Measurements from ENCODE around the gene SCP2D1.
"Not testable (repeated sequence)": the region's sequence is repeated elsewhere in the genome, so short reads cannot be mapped to it uniquely, and the experiment has no call there.

Gene SCP2D1

DNA sequence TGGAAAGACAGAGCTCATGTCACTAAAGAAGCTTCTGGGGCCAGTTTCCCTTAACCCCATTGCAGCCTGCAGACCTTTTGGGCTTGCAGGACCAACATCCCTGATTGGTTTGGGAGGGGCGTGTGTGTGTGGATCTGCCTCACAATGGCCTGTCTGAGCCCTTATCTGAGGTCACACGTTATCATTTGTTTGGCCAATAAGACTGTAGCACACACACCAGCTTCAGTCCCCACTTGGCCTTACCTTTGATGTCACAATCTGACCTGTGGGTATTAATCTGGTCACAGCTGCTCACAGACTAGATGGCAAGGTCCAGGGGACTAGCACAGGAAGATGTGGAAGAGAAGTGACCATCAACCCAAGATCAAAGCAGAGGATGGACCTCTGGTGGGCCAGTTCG, at the start of gene SCP2D1:
SCP2D1 (plus strand) TSS at position 301 of the 400 bp plus-strand sequence; CDS start at position 334, 33 bp downstream.
- H3K4me3 Mint-ChIP-seq: no peak within 1 kb of the TSS
- ATAC-seq (replicated peaks) (no peak), DNase-seq (no peak)
- no peaks in the 10 kb centered on the region for H3K9me3 Mint-ChIP-seq
- peaks cover 0 to 2% of the 10 kb centered on the region in 2 donors for H3K4me1 Mint-ChIP-seq
- no peak within 1 kb of the TSS for H3K27ac Mint-ChIP-seq
- peaks cover 7 to 16% of the 10 kb centered on the region in 2 donors for H3K27me3 Mint-ChIP-seq
- H3K36me3 Mint-ChIP-seq: no peaks in the 10 kb centered on the region

DNA sequence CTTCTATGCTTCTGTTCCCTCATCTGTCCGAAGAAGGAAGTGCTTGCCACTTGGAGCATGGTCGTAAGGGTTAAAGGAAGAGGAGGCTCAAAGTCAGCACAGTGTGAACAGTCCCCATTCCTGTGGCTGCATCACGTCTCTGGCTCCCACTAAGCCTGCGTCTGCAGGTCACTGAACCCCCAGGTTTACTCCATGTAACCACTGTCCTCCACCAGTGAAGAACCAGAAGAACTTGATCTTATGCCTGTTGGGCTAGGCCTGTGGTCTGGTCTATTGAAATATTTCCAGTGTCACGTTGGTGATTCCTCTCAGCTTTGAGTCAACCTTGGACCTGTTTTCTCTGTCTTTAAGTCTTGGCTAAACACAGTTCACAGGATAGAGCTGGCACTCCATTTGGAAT, 45.9 kb upstream of the SCP2D1 start:
- peaks cover 0 to 2% of the 10 kb centered on the region in 2 donors for H3K4me1 Mint-ChIP-seq
- peaks cover 11 to 20% of the 10 kb centered on the region in 2 donors for H3K27me3 Mint-ChIP-seq
- DNase-seq: no peak
- no peak overlapping the region for H3K4me3 Mint-ChIP-seq
- H3K27ac Mint-ChIP-seq: no peak overlapping the region
- H3K9me3 Mint-ChIP-seq: no peaks in the 10 kb centered on the region
- no peak for ATAC-seq (replicated peaks)
- peaks cover 11 to 17% of the 10 kb centered on the region in 2 donors for H3K36me3 Mint-ChIP-seq

DNA sequence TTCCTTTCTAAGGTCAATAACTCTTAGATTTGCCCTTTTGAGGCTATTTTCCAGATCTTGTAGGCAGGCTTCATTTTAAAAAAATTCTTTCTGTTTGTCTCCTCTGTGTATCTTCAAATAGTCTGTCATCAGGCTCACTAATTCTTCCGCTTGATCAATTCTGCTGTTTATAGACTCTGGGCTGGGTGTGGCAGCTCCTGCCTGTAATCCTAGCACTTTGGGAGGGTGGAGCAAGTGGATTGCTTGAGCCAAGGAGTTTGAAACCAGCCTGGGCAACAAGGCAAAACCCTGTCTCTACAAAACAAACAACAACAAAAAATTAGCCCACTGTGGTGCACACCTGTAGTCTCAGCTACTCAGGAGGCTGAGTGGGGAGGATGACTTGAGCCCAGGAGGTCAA, 40.0 kb upstream of the SCP2D1 start:
- Mint-ChIP-seq H3K4me1 (peaks cover 0 to 4% of the 10 kb centered on the region in 2 donors), H3K27me3 (peaks cover 30 to 42% of the 10 kb centered on the region in 2 donors), H3K4me3 (no peak overlapping the region), H3K9me3 (no peaks in the 10 kb centered on the region), H3K27ac (no peak overlapping the region), H3K36me3 (no peaks in the 10 kb centered on the region)
- DNase-seq (no peak), ATAC-seq (replicated peaks) (no peak)

DNA sequence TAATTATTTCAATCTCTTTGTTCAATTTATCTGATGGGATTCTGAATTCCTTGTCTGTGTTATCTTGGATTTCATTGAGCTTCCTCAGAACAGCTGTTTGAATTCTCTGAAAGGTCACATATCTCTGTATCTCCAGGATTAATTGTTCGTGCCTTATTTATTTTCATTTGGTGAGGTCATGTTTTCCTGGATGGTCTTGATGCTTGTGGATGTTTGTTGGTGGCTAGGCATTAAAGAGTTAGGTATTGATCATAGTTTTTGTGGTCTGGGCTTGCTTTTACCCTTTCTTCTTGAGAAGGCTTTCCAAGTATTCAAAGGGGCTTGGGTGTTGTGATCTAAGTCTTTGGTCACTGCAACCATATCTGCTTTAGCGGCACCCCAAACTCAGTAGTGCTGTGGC, 39.4 kb upstream of the SCP2D1 start:
- peaks cover 0 to 4% of the 10 kb centered on the region in 2 donors for H3K4me1 Mint-ChIP-seq
- H3K9me3 Mint-ChIP-seq: no peaks in the 10 kb centered on the region
- H3K27ac Mint-ChIP-seq: no peak overlapping the region
- H3K4me3 Mint-ChIP-seq: no peak overlapping the region
- H3K36me3 Mint-ChIP-seq: no peaks in the 10 kb centered on the region
- DNase-seq: no peak
- peaks cover 30 to 42% of the 10 kb centered on the region in 2 donors for H3K27me3 Mint-ChIP-seq
- ATAC-seq (replicated peaks): no peak

DNA sequence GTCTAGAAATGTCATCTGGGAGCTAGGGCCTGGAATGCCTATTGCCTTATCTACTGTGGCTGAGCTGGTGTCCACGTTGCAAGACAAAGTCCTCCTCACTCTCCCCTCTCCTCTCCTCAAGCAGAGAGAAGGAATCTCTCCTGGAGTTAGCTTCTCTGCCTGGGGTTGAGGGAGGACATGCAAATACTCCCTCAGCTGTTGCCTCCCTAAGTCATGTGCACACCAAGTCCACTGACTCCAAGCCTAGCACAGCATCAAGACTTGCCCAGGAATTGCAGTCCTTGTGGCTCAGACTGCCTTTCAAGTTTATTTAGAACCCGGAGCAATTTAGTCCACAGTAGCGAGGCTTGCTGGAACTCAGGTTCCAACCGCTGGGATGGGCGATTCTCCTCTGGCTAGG, 38.0 kb upstream of the SCP2D1 start:
- DNase-seq (no peak), ATAC-seq (replicated peaks) (no peak)
- Mint-ChIP-seq H3K9me3 (no peaks in the 10 kb centered on the region), H3K27me3 (peaks cover 32 to 42% of the 10 kb centered on the region in 2 donors), H3K4me3 (no peak overlapping the region), H3K36me3 (no peaks in the 10 kb centered on the region), H3K27ac (no peak overlapping the region), H3K4me1 (peaks cover 0 to 4% of the 10 kb centered on the region in 2 donors)

DNA sequence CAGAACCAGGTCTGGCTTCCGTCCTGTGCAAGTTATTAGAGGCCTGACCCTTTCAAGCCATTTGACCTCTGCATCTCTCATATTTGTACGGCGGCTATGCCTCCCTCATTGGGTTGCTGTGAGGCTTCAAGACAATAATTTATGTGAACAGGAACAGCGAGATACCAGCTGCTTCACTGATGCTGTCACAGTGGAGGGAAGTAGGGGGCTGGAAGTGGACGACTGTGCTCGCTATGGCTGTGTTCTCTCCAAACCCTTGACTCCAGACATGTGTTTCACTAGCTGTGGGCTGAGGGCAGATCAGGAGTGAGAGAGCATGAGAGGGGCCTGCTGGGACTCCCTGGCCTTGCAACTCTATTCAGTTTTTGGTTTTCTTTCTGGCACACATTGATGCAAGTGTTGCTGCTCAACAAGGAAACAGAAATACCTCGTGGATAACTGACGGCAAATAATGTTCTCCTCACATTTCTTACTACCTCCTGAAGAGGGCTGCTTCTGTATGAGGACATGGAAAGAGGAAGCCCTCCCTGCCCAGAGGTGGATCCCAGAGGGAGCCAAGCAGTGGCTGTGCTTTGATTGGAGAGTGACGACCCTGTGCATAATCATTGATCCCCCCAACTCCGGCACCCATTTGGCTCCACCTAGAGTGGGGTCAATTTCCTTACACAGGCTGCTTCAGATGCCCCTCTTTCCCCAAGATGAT, 34.7 kb upstream of the SCP2D1 start:
- H3K36me3 Mint-ChIP-seq: no peaks in the 10 kb centered on the region
- no peak for ATAC-seq (replicated peaks)
- H3K27ac Mint-ChIP-seq: no peak overlapping the region
- H3K27me3 Mint-ChIP-seq: peaks cover 25 to 26% of the 10 kb centered on the region in 2 donors
- no peak for DNase-seq
- no peak overlapping the region for H3K4me3 Mint-ChIP-seq
- H3K9me3 Mint-ChIP-seq: no peaks in the 10 kb centered on the region
- peaks cover 0 to under 1% of the 10 kb centered on the region in 2 donors for H3K4me1 Mint-ChIP-seq

DNA sequence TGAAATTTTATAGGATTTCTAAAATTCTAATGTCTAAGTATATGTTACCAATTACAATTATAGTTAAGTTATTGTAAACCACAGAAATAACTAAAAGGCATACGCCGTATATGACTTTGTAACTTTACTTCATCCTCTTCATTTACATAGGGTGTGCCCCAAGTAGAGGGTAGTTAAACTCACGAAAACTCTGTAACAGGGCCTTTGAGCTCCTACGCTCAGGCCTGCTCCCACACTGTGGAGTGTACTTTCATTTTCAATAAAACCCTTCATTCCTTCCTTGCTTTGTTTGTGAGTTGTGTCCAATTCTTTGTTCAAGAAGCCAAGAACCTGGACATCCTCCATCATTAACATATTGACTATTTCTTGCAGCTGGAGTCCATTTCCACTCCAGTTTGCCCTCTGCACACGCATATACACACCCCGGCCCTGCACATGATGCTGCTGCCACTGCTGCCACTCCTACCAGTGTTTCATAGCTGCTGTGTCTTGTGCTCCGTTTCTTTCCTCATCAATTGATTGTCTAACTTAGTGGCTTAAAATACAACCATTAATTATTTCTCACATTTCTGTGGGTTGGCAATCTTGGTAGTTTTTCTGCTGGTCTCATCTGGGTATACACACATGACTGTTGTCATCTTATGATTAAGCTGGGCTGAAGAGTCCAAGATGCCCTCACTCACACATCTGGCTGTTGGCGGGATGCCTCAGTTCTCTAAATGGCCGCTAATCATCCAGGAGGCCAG, 33.0 kb upstream of the SCP2D1 start:
- H3K4me3 Mint-ChIP-seq: no peak overlapping the region
- H3K9me3 Mint-ChIP-seq: no peaks in the 10 kb centered on the region
- no peaks in the 10 kb centered on the region for H3K4me1 Mint-ChIP-seq
- H3K27me3 Mint-ChIP-seq: peaks cover 19% of the 10 kb centered on the region in 2 donors
- DNase-seq: no peak
- no peaks in the 10 kb centered on the region for H3K36me3 Mint-ChIP-seq
- no peak overlapping the region for H3K27ac Mint-ChIP-seq
- no peak for ATAC-seq (replicated peaks)

DNA sequence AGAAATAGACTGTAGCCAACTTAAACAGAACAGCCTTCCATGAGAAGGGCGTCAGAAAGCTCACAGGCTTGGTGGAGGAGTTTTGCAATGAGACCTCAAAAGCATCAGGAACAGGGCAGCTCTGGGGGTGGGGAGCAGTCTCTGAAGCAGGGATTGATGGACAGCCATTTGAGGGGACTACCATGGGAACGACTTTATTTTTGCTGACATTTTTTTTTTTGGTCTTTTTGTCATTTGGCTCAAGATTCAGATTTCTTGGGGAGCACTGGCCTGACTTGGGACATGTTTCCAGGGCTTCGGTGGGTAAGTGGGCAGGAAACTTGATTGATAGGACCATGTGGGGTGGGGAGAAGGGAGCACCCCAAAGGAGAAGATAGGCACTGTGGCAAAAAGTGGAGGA, 32.1 kb upstream of the SCP2D1 start:
- no peaks in the 10 kb centered on the region for H3K36me3 Mint-ChIP-seq
- H3K4me3 Mint-ChIP-seq: no peak overlapping the region
- H3K27me3 Mint-ChIP-seq: peaks cover 28% of the 10 kb centered on the region in 2 donors
- no peak overlapping the region for H3K27ac Mint-ChIP-seq
- peaks cover 0 to 4% of the 10 kb centered on the region in 2 donors for H3K9me3 Mint-ChIP-seq
- no peaks in the 10 kb centered on the region for H3K4me1 Mint-ChIP-seq
- ATAC-seq (replicated peaks) (no peak), DNase-seq (no peak)

DNA sequence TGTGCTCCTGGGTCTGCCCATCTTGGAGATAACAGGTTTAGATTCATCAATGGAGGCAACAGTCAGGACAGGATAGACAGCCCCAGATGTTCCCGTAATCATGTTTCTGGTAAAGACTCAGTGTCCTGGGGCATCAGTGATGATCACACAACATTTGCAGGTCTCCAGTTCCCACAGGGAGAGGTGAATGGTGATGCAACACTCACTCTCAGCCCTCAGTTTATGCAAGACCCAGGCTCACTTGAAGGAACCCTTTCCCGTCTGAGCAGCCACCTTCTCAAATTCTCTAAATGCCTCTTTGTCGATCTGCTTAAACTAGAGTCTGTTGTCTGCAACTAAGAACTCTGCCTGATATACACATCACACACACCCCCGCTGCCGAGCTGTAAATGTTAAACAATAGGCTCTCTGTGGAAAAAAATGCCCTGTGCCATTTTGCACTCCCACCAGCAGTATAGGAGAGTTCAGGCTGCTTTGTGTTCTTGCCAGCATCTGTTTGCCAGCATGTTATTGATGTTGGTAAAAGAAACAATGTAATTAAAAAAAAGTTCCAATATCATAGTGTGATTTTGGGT, 30.1 kb upstream of the SCP2D1 start:
- Mint-ChIP-seq H3K36me3 (peaks cover 0 to 5% of the 10 kb centered on the region in 2 donors), H3K27ac (no peak overlapping the region), H3K4me1 (no peaks in the 10 kb centered on the region), H3K4me3 (no peak overlapping the region), H3K9me3 (peaks cover 0 to 9% of the 10 kb centered on the region in 2 donors), H3K27me3 (peaks cover 40 to 42% of the 10 kb centered on the region in 2 donors)
- DNase-seq: no peak
- no peak for ATAC-seq (replicated peaks)

DNA sequence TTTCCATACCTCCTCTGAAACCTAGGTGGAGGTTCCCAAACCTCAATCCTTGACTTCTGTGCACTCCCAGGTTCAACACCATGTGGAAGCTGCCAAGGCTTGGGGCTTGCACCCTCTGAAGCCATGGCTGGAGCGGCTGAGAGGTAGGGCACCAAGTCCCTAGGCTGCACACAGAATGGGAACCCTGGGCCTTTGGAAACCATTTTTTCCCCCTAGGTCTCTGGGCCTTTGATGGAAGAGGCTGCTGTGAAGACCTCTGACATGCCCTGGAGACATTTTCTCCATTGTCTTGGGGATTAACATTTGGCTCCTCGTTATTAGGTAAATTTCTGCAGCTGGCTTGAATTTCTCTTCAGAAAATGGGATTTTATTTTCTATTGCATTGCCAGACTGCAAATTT, 26.5 kb upstream of the SCP2D1 start:
- DNase-seq; ATAC-seq (replicated peaks); H3K4me3 Mint-ChIP-seq; H3K36me3 Mint-ChIP-seq; H3K4me1 Mint-ChIP-seq; H3K9me3 Mint-ChIP-seq; H3K27ac Mint-ChIP-seq: not testable (repeated sequence)
- H3K27me3 Mint-ChIP-seq: peaks cover 59 to 62% of the 10 kb centered on the region in 2 donors

DNA sequence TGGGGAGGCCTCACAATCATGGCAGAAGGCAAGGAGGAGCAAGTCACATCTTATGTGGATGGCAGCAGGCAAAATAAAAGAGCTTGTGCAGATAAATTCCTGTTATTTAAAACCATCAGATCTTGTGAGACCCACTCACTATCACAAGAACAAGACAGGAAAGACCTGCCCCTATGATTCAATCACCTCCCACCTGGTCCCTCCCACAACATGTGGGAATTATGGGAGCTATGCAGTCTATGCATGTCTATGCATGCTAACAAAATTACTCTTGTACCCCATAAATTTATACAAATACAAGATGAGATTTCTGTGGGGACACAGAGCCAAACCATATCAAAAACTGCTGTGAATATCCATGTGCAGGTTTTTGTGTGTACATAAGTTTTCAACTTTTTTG, 25.6 kb upstream of the SCP2D1 start:
- Mint-ChIP-seq H3K36me3 (peaks cover 0 to 5% of the 10 kb centered on the region in 2 donors), H3K4me3 (no peak overlapping the region), H3K4me1 (no peaks in the 10 kb centered on the region), H3K27me3 (peaks cover 61 to 69% of the 10 kb centered on the region in 2 donors), H3K27ac (no peak overlapping the region), H3K9me3 (peaks cover 0 to 9% of the 10 kb centered on the region in 2 donors)
- ATAC-seq (replicated peaks) (no peak), DNase-seq (no peak)

DNA sequence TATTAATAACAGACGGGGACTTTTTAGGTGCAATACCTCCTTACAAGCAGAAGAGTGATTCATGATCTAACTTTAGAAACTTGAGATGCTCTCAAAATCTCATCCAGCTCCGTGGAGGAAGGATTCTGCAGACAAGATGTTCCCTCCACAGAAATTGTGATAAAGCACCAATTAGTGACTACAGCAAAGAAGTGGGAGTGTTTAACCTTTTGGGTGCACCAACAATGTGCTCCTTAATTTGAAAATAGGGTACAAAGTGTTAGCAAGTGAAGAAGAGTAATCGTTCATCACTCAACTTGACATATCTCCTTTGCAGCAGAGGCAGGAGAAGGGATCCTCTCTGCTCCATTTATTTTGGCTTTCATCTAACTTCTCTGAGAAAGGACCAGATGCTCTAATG, 22.8 kb upstream of the SCP2D1 start:
- Mint-ChIP-seq H3K27me3 (peaks cover 47 to 55% of the 10 kb centered on the region in 2 donors), H3K9me3 (peaks cover 0 to 9% of the 10 kb centered on the region in 2 donors), H3K4me3 (no peak overlapping the region), H3K36me3 (peaks cover 0 to 5% of the 10 kb centered on the region in 2 donors), H3K27ac (no peak overlapping the region), H3K4me1 (peaks cover 5 to 6% of the 10 kb centered on the region in 2 donors)
- DNase-seq: no peak
- no peak for ATAC-seq (replicated peaks)

DNA sequence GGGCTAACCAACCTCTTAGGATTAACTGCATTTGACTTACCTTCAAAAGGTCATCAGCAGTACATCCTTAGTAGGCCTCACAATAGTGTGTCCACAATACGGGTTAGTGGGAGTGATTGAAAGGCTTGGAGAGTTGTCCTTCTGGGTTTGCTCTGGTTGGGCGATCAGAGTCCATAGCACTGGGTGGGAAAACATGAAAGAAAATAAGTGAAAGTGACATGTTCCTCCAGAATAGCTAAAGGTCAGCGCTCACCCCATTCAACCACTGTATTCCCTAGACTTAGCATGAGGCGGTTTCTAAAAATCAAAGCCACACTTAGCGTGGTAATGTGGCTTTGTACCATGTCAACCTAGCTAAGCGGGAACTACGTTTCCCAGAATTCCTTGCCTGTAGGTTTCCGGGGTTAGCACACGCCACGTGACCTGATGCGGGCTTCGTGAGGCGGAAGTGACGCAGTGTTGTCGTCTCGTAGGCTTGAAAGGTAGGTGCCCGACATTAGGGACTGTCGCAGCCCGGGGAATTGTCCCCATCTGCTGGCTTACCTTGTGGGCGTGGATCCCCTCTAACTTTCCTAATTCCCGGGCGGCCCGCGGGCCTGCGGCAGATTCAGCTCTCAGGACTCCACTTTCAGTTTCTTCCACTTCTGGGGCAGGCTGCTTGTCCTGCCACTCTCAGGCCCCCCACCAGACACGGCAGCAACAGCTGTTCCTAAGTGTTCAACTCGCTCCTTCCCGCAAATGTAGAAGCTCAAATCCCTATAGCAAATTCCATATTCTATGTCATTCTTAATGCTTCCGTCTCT, 19.8 kb upstream of the SCP2D1 start:
- ATAC-seq (replicated peaks) (peak; percentile 100), DNase-seq (peak; percentile 83)
- Mint-ChIP-seq H3K27me3 (peaks cover 26 to 35% of the 10 kb centered on the region in 2 donors), H3K4me3 (peak overlapping the region; percentile 90 to 94), H3K27ac (peak overlapping the region; percentile 96), H3K36me3 (peaks cover 3% of the 10 kb centered on the region in 2 donors), H3K9me3 (peaks cover 0 to 3% of the 10 kb centered on the region in 2 donors), H3K4me1 (peaks cover 5 to 6% of the 10 kb centered on the region in 2 donors)

DNA sequence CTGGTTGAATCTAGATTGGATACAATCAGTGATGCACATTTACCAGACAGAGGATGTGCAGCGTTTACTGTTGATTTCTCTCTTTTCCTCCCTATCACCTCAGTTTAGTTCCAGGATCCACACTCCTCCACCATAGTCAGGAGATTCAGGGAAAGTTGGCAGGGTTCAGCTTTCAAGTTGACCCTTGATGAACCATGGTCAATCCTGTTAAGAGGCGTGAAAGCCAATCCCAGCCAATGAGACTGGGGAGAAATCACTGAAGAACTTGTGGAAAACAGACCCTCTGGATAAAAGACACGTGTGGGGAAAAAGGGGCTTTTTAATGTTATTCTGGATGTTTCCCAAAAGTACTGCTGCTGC, 19.2 kb upstream of the SCP2D1 start:
- H3K4me3 Mint-ChIP-seq: peak overlapping the region; percentile 90 to 94
- peaks cover 3% of the 10 kb centered on the region in 2 donors for H3K36me3 Mint-ChIP-seq
- peaks cover 0 to 3% of the 10 kb centered on the region in 2 donors for H3K9me3 Mint-ChIP-seq
- DNase-seq: no peak
- no peak for ATAC-seq (replicated peaks)
- H3K27me3 Mint-ChIP-seq: peaks cover 24 to 38% of the 10 kb centered on the region in 2 donors
- peak overlapping the region; percentile 96 for H3K27ac Mint-ChIP-seq
- H3K4me1 Mint-ChIP-seq: peaks cover 5 to 6% of the 10 kb centered on the region in 2 donors
